Gastroesophageal sphincter (tissue), 3 donors: ENCODE measurements around the gene SMPD3.

Experiments used
- EP300 ChIP-seq: sonication (generic); formaldehyde crosslinking; IDR thresholded peaks from one replicate; pipeline ENCODE4 v1.6.1; 2017; ENCODE audit warnings: antibody characterized with exemption, mild to moderate bottlenecking
- POLR2A ChIP-seq, 2 donors: fragments of 450-650 bp; IDR thresholded peaks; one replicate each; pipeline ENCODE4 v1.6.1; 2017; ENCODE audit warnings: antibody characterized with exemption in 2 of 2, mild to moderate bottlenecking in 2 of 2, moderate library complexity in 1 of 2
- POLR2AphosphoS5 ChIP-seq: sonication (generic); formaldehyde crosslinking; IDR thresholded peaks from one replicate; pipeline ENCODE4 v1.6.1; 2017; ENCODE audit warnings: antibody characterized with exemption
- TF ChIP-seq, protein P1 (sequence below), 4 experiments: fragments of 200-600 bp in 2 of 4; fragments of 450-650 bp in 2 of 4; sonication (generic) in 1 of 4; IDR thresholded peaks; one replicate each; pipeline ENCODE4 v1.5.1; 2017 to 2019; ENCODE audit warnings: antibody characterized with exemption in 4 of 4, mild to moderate bottlenecking in 2 of 4, moderate library complexity in 2 of 4

GRCh38 chr16:68369168-68369567, 79.1 kb downstream of the SMPD3 start:
- TF ChIP-seq, protein P1, sequence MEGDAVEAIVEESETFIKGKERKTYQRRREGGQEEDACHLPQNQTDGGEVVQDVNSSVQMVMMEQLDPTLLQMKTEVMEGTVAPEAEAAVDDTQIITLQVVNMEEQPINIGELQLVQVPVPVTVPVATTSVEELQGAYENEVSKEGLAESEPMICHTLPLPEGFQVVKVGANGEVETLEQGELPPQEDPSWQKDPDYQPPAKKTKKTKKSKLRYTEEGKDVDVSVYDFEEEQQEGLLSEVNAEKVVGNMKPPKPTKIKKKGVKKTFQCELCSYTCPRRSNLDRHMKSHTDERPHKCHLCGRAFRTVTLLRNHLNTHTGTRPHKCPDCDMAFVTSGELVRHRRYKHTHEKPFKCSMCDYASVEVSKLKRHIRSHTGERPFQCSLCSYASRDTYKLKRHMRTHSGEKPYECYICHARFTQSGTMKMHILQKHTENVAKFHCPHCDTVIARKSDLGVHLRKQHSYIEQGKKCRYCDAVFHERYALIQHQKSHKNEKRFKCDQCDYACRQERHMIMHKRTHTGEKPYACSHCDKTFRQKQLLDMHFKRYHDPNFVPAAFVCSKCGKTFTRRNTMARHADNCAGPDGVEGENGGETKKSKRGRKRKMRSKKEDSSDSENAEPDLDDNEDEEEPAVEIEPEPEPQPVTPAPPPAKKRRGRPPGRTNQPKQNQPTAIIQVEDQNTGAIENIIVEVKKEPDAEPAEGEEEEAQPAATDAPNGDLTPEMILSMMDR (IDR thresholded peaks at IDR 0.05), result no peak
- no peak for TF ChIP-seq POLR2A (IDR thresholded peaks at IDR 0.05)
- no peak for TF ChIP-seq EP300
- TF ChIP-seq POLR2AphosphoS5, result no peak
